NCI-H146 (cell line): ENCODE data around the gene HMGXB3.
"Not testable (repeated sequence)": the region's sequence is repeated elsewhere in the genome, so short reads cannot be mapped to it uniquely, and the experiment has no call there.

Experiments used
- DNase-seq: peaks from one replicate; lab custom pipeline; 2025; lab: John Stamatoyannopoulos, UW

The HMGXB3 gene

GRCh38 chr5:150068961-150069645, 68.6 kb downstream of the HMGXB3 start:
- DNase-seq, result no peak

DNA sequence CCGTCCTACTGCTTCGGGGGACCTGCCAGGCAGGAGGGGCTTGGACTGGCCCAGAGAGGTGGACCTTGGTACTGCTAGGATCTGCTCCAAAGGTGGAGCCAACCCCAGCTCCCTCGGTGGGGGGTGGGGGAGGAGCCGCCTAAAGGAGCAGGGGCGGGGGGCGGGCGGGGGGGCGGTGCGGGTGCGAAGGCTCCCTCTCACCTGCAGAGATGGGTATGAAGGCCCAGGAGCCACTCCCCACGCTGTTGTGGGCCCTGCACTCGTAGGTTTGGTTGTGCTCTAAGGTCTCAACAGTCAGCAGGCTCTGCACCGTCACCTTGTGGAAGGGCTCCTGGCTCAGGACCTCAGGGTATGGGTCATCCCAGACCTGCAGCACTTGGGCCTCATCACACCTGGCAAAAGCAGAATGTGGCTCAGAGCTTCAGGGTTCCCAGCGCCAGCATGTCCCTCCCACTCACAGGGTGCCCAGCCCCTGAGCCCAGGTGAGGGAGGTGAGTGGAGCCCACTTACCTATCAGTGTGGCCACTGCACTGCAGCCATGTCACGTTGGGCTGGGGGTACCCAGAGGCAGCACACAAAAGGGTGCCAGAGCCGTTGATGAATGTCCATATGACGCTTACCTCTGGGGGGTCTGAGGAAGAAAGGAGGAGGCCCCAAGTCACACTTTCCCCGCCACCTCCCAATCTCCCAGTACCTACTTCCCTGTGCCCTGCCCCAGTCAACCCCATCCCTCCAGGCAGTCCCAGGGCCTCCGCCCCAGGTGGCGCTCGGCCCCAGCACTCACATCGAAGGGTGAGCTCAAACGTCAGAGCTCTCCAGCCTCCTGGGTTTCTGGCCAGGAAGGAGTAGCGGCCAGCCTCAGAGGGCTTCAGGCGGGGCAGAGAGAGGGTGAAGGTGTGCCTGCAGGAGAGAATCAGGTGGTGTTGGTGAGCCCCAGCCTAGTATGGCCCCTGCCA, 69.4 kb downstream of the HMGXB3 start:
- DNase-seq, result no peak

DNA sequence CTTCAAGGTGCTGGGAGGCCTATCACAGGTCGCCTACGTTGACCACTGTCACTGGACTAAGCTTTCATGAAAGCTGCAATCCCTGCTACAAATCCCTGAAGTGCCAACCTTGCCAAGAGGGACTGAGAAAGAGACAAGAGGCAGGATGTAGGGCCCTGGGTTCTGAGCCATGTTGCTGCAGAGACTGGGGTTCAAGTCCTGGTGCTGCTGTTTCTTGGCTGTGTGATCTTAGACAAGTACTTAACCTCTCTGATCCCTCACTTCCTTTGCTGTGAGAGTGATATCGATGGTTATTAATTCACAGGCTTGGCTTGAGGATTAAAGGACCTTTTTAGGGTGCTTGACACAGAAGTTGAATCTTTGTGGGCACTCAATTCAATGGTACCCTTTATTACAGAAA, 70.3 kb downstream of the HMGXB3 start:
- DNase-seq, result no peak

DNA sequence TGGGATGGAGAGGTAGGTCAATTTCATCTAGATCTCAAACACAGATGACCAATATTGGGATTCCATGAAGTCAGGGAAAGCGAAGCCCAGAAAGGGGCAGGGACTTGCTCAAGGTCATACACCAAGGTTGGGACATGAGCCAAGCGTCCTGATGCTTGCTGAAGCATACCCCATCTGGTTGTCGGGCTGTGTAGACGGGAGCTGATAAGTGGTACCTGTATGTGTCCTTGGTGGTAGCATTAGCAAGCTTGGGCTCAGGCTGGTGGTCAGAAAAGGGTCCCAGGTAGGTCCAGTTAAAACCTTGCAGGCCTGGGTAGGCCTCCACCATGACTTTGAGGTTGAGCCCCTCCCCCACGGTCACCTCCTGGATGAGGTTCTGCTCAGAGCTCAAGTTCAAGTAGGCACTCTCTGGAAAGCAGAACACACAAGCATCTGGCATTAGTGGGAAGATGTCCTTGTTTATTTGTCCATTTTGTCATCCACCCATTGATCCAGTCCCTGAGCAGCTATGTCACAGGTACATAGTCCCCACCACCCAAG, 72.6 kb downstream of the HMGXB3 start:
- DNase-seq, result no peak

GRCh38 chr5:150073677-150074076, 73.1 kb downstream of the HMGXB3 start:
- DNase-seq, result no peak

DNA sequence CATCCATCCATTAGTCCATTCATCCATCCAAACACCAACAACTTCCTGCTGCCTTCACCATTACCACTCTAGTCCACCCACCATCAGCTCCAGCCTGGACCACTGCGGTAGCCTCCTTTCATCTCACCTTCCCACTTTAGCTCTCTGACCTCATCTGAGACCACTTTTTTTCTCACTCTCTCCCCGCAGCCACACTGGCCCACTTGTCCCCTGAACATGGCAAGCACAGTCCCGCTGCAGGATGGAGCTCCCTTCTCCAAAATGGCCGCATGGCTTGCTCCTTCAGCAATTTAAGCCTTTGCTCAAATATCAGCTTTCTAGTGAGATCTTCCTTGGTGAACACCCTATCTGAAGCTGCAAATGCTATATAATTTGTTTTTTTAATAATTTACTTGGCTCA, 74.7 kb downstream of the HMGXB3 start:
- DNase-seq, result no peak

- no peak for DNase-seq
These were observed 75.3 kb downstream of the HMGXB3 start for GRCh38 chr5:150075806-150076205.

DNA sequence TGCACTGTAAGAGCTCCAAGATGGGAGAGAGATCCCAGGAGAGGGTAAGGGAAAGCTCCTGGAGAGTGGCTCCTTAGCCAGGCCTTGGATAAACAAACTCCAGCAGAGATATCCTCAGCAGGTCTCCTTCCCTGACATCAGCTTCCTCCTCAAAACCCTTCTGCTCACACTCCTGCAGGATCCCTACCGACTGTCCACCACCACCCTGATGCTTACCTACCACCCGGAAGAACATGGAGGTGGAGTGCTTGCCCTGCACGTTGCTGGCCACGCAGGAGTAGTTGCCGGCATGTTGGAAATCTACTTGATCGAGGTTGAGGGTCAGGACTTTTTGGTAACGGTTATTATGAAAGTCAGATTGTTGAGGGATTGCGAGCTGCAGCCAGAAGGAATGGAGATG, 76.5 kb downstream of the HMGXB3 start:
- no peak for DNase-seq

GRCh38 chr5:150077996-150078801, 77.7 kb downstream of the HMGXB3 start:
- no peak for DNase-seq

- DNase-seq, result no peak
These were observed 78.5 kb downstream of the HMGXB3 start for GRCh38 chr5:150078802-150079689.

DNA sequence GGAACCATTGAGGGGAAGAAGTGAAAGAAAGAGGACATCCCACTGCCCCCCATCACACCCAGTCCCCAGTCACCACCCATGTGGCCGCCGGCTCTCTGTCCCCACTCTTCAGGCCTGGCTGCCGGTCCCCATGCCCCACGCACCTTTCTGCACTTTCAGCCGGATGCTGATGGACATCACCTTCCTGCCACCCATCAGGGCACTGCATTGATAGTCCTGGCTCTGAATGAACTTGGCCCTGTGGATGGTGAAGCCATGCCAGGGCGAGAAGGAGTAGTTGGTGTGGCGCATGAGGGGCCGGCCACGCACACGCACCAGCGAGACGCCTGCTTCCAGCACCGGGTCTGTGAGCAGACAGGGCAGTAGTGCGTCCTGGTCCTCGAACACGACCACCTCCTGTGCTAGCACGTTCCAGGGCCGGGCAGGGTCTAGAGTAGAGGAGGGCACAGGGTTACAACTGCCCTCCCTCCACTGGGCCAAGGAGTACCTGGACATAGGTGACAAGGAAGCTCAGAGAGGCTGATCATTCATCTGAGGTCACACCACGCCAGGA, 79.4 kb downstream of the HMGXB3 start:
- DNase-seq, result no peak

DNA sequence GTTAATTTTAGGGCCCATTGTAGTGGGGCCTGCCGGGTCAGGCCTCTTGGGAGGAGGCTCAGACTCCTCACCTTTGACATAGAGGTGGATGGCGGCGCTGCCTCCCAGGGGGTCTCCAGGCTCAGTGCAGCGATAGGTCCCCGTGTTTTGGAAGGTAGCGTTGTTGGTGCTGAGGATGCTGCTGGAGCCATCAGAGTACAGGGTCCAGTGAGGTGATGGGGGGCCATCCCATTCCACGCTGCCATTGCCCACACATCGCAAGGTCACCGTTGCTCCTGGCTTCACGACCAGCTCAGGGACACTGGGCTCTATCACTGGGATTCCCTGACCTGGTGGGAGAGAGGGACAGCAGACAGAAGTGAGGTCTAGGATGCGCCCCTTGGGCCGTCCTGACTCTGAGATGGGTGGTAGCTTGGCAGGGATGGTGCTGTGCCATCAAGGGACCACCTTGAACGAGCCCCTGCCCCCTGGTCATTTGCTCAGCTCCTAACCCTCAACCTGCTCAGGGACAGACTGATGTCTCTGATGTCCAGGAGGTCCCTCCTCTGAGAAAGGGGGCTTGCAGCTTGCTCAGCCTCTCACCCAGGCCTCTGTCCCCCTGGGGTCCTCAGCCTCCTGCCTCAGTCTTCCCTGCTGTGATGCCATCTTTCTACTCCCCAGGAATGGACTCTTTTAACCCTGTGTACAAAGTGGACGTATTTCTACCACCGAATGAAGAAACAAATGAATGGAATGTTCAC, 80.3 kb downstream of the HMGXB3 start:
- no peak for DNase-seq

GRCh38 chr5:150081541-150082283, 81.2 kb downstream of the HMGXB3 start:
- no peak for DNase-seq

DNA sequence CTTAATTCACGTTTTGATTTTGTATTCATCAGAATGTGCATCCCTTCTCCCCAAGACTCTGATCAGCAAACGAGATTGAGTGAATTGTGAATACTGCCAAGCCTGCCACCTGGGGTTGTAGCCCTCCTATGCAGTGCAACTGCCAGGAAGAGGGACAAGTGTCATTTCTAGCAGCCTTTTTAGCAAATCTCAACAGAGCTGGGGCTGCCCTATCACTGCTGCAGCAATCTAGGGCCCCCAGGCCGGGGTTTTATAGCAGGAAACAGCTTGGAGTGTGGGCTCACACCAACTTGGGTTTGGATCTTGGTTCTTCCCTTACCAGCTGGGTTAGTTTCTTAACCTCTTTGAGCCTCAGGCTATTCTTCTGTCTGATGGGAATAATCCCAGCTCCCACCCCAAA, 81.8 kb downstream of the HMGXB3 start:
- no peak for DNase-seq

GRCh38 chr5:150082889-150083288, 82.3 kb downstream of the HMGXB3 start:
- DNase-seq, result no peak

DNA sequence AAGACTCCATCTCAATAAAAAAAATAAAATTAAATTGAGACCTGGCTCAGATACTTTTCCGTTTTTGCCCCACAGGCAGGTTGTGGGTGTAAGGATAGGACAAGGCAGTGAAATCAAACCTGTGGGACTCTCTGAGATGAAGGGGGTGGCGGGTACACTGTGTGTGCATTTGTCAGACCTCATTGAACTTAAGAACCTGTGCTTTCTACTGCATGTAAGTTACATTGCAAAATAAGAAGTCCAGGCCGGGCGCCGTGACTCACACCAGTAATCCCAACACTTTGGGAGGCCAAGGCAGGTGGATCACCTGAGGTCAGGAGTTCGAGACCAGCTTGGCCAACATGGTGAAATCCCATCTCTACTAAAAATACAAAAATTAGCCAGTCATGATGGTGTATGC, 84.2 kb downstream of the HMGXB3 start:
- not testable (repeated sequence) for DNase-seq

DNA sequence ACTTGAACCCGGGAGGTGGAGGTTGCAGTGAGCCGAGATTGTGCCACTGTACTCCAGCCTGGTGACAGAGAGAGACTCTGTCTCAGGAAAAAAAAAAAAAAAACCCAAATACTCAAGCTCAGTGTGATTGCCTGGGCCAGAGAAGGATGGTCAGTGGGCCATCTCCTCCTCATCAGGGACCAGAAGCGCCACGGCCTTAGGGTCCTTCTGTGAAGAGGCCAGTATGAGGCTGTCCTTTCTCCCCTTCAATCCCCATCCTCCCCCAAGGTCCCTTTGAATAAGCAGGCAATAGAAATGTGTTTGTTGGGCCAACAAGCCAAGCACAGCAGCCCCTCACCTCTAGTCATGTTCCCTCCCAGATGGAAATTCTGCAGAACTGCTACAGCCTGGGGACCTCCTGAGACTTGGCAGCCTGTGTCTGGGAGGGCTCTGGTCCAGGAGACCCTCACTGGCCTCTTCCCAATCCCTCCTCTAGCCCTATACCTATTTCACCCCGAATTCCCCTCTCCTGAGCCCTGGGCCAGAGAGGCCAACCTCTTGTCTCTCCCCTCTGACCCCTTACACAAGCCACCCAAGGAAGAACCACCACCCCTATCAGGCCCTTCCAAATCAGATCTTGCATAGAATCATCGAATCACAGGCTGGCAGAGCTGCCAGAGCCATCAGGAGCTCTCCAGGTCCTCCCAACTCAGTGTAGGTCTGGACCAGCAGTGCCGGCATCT, 84.8 kb downstream of the HMGXB3 start:
- DNase-seq, result no peak

GRCh38 chr5:150085950-150086715, 85.6 kb downstream of the HMGXB3 start, which contains the start of gene CSF1R:
Gene CSF1R, minus strand, starts transcription at chr5:150086554. Its CDS starts 127 bp downstream, at chr5:150086427.
- DNase-seq, result no peak
